DMS 273 (cell line): ENCODE data around the gene KAZN.
A peak's percentile ranks its signal among the peaks of the same experiment; 100 is the strongest.

ENCODE experiments used
- DNase-seq: peaks from one replicate; lab custom pipeline; 2025; ENCODE audit not compliant: unreplicated experiment; lab: John Stamatoyannopoulos, UW

KAZN gene

GRCh38 chr1:15014516-15014915, 416.0 kb downstream of the KAZN start:
- DNase-seq = peak; percentile 87

DNA sequence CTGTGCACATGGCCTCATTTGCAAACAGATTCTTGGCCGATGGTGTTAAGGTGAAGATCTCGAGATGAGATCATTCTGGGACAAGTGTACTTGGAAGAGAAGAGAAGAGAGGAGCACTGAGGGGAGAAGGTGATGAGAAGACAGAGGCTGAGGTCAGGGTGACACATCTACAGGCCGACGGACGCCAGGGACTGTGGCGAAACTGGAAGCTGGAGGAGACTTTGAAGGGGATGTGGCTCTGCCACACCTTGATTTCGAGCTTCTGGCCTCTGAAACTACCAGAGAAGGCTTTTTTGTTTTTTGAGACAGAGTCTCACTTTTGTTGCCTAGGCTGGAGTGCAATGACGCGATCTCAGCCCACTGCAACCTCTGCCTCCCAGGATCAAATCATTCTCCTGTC, 417.5 kb downstream of the KAZN start:
- no peak for DNase-seq

DNA sequence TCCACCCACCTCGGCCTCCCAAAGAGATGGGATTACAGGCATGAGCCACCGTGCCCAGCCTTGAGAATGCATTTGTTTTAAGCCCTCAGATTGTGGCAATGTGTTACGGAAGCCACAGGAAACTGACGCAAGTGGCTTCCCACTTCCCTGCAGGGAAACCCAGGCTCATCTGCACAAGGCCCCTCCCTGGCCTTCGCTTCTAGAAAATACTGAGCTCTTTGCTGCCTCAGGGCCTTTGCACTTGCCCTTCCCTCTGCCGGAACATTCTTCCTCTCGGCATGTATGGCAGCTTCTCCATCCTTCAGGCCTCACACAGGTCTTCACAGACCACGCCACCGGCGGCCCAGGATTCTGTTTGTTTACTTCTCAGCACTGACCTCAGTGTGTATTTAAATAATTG, 418.0 kb downstream of the KAZN start:
- DNase-seq = no peak

GRCh38 chr1:15017120-15017519, 418.6 kb downstream of the KAZN start:
- DNase-seq = no peak

GRCh38 chr1:15018767-15019166, 420.3 kb downstream of the KAZN start:
- DNase-seq = no peak

- no peak for DNase-seq
These were observed 422.7 kb downstream of the KAZN start for GRCh38 chr1:15020943-15021745.

GRCh38 chr1:15022048-15022447, 423.6 kb downstream of the KAZN start:
- no peak for DNase-seq

DNA sequence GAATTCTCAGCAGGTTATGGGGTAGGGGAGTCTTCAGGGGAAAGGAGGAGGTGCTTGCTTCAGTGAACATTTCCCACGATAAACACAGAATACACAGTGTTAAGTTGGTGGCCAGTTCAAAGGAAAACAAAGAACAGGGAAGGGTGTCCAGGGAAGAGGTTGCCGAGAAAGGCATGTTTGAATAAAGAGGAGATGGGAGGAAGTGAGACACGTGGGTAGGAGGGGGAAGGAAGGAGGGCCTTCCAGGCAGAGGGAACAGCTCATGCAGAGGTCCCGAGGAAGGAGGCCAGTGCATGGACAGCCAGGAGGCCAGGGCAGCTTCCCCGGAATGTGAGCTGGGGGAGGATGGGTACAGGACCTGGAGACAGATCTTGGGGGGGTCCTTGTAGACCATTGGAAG, 424.7 kb downstream of the KAZN start:
- DNase-seq = no peak

DNA sequence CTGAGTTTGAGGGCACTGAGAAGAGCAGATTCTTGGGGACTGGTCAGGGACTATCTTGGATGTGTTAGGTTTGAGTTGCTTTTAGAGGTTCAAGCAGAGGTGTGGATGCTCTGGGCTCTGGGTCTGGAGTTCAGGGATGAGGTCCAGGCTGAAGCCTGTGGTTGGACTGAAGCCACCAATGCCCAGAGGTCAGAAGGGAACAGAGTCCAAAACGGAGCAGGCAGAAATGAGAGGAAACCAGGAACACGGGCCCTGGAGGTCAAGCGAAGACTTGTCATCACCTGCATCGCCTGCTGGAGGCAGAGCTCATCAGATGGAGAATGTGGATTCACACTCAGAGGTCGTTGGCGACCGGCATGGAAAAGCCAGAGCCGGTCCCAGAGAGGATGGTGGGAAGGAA, 425.5 kb downstream of the KAZN start:
- no peak for DNase-seq

DNA sequence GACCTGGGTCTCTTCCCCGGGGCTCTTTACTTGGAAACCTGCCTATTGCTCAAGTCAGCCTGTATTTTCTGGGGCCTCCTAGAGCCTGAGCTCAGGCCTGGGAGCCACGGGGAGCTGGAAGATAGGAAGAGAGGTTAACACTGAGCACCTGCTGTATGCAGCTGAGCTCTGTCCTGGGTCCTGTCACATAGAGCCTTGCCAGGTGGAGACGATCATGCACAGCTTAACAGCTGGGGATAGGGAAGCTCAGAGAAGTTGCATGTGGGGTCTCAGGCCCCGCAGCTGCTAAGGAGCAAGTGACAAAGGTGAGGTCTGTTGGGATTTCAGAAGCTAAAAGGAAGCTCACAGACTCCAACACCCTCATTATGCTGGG, 427.6 kb downstream of the KAZN start:
- DNase-seq = no peak

- DNase-seq = peak; percentile 73
These were observed 429.1 kb downstream of the KAZN start for GRCh38 chr1:15027515-15027986.

DNA sequence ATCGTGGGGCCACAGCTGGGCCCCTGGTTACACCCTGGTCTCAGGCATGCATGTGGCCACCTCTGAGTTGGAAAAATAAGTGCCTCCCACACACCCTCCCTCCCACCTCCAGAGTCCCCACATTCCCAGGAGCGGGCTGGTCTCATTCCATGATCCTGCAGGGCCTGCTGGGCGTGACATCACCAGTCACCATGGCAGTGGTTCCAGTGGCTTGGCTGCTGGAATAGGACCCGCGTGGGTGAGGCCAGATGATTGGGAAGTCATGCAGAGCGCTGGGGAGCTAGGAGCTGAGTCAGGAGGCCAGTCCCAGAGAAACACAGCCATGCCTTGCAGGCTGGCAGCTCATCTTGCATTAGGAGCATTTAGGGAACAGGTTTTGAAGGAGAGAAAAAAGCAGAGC, 429.6 kb downstream of the KAZN start:
- DNase-seq = no peak

GRCh38 chr1:15028616-15029015, 430.1 kb downstream of the KAZN start:
- DNase-seq = no peak

- DNase-seq = no peak
These were observed 430.6 kb downstream of the KAZN start for GRCh38 chr1:15029036-15029435.

- DNase-seq = no peak
These were observed 431.3 kb downstream of the KAZN start for GRCh38 chr1:15029786-15030185.

DNA sequence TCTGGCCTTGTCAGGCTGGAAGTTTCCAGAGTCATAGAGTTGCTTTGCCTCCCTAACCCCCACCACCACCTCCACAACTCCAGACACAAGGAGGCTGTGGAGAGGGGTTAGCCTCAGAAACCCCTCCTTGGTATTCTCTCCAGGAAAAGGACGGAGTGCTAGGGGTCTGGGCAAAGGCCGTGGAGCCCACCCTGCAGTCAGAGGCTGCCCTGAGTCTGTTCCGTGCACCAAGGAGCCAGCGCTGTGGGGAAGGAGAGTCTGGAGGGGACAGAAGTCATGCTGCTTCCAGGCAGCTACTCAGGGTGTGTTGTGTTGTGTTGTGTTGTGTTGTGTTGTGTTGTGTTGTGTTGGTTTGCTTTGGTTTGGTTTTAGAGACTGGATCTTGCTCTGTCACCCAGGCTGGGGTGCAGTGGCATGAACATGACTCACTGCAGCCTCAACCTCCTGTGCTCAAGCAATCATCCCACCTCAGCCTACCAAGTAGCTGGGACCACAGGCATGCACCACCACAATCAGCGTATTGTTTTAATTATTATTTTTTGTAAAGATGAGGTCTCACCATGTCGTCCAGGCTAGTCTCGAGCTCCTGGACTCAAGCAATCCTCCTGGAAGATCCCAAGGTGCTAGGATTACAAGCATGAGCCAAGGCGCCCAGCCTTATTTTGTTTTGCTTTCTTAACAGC, 432.9 kb downstream of the KAZN start:
- DNase-seq = no peak

- peak; percentile 44 for DNase-seq
These were observed 434.8 kb downstream of the KAZN start for GRCh38 chr1:15033264-15033663.

DNA sequence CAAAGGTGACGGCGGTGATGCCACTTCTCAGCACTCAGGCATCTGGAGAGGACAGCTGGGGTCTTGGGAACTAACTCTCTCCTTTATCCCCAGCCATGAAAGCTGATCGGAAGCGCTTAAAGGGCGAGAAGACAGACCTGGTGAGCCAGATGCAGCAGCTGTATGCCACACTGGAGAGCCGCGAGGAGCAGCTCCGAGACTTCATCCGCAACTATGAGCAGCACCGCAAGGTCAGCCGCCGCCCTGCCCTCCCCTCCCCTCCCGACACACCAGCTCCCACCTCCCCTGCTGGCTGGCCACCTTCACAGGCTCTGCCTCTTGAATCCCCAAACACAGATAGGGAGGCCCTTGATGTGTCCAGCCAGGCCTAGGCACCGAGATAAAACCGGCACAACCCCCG, 436.2 kb downstream of the KAZN start:
- DNase-seq = no peak

- DNase-seq = no peak
These were observed 436.8 kb downstream of the KAZN start for GRCh38 chr1:15035236-15035635.

- DNase-seq = no peak
These were observed 437.6 kb downstream of the KAZN start for GRCh38 chr1:15036101-15036500.

DNA sequence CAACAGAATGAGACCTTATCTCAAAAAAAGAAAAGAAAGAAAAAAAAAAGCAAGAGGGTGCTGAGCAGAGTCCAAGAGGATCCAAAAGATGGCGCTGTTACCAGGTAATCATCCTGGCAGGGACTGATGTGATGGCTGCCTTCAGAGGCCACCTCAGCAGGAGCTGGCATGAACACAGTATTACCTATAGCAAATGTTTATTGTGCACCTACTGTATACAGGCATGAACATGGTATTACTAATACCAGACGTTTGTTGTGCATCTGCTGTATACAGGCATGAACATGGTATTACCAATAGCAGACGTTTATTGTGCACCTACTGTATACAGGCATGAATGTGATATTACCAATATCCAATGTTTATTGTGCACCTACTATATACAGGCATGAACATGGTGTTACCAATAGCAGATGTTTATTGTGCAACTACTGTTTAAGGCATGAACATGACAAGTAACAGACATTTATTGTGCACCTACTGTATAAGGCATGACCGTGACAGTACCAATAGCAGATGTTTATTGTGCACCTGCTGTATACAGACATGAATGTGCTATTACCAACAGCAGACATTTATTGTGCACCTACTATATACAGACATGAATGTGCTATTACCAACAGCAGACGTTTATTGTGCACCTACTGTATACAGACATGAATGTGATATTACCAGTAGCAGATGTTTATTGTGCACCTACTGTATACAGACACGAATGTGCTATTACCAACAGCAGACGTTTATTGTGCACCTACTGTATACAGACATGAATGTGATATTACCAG, 439.9 kb downstream of the KAZN start:
- DNase-seq = peak; percentile 58
